ENCODE results near the gene PDE4D. TPM values are rescaled to one million over a fixed set of nuclear protein-coding genes. Genes with fewer than 3 reads are reported as not detected.

Gene PDE4D
- total RNA-seq, 1 donor from 2014 or later: 39.2 TPM

DNA sequence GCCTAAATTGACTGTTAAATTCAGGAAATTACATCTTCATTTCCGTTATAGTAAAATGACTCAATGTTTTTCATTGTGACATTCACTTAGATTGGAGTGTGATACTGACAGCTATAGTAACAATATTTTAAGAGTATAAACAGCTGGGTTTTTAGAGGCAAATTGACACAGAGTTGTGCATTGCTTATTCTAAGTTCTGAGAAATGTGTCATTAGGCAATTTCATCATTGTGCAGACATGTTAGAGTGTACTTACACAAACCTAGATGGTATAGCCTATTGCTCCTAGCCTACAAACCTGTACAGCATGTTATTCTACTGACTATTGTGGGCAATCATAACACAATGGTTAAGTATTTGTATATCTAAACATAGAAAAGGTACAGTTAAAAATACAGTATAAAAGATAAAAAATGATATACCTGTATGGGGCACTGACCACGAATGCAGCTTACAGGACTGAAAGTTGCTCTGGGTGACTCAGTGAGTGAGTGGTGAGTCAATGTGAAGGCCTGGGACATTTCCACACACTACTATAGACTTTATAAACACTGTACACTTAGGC lies 132.7 kb downstream of the PDE4D start:
- no peak for DNase-seq (ENCODE audit: low read depth)
- no peak overlapping the region for H3K4me3 ChIP-seq (ENCODE audit: low read depth, low read length)
- no peaks in the 10 kb centered on the region for H3K36me3 ChIP-seq (ENCODE audit: control insufficient read depth, insufficient read depth, low read length)
- TF ChIP-seq, protein P1, sequence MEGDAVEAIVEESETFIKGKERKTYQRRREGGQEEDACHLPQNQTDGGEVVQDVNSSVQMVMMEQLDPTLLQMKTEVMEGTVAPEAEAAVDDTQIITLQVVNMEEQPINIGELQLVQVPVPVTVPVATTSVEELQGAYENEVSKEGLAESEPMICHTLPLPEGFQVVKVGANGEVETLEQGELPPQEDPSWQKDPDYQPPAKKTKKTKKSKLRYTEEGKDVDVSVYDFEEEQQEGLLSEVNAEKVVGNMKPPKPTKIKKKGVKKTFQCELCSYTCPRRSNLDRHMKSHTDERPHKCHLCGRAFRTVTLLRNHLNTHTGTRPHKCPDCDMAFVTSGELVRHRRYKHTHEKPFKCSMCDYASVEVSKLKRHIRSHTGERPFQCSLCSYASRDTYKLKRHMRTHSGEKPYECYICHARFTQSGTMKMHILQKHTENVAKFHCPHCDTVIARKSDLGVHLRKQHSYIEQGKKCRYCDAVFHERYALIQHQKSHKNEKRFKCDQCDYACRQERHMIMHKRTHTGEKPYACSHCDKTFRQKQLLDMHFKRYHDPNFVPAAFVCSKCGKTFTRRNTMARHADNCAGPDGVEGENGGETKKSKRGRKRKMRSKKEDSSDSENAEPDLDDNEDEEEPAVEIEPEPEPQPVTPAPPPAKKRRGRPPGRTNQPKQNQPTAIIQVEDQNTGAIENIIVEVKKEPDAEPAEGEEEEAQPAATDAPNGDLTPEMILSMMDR (IDR thresholded peaks at IDR 0.05; ENCODE audit: insufficient read depth, low read length, poor library complexity, severe bottlenecking): no peak
- no peaks in the 10 kb centered on the region for H3K27me3 ChIP-seq (ENCODE audit: control insufficient read depth, insufficient read depth, low read length)

DNA sequence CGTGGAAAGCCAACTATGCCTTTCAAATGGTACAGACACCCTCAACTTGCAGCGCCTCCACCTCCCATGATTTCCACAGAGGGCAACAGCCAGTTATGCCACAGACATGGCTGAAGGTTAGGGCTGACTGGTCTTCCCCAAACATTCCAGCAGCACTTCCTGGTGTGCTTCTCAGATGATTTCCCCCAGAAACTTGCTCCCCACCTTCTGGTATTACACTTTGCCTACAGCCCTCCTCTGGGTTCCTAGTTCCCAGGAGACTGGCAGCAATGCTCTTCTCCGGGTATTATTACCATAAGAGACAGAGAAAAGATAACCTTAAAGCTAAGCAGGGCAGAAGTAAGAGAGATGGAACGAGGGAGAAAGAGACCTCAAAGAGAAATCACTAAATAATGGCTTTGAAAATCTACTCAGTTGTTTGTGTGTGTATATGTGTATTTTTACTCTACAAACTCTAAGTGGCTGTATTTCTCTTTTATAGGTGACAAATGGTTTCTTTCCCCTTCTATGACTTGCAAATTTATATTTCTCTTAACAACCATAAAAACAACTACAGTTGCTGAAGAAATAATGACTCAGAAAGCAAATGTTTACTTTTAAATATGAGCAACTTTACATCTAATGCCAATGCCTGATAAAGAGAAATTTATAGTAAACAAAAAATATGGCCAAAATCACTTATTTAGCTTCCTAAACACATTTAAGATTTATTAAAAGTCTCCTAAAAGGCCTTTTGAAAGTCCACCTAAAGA lies 133.8 kb downstream of the PDE4D start:
- Histone ChIP-seq H3K36me3 (ENCODE audit: control insufficient read depth, insufficient read depth, low read length) (no peaks in the 10 kb centered on the region), H3K27me3 (ENCODE audit: control insufficient read depth, insufficient read depth, low read length) (no peaks in the 10 kb centered on the region), H3K4me3 (ENCODE audit: low read depth, low read length) (no peak overlapping the region)
- DNase-seq (ENCODE audit: low read depth): no peak
- TF ChIP-seq, protein P1 (IDR thresholded peaks at IDR 0.05; ENCODE audit: insufficient read depth, low read length, poor library complexity, severe bottlenecking): no peak

DNA sequence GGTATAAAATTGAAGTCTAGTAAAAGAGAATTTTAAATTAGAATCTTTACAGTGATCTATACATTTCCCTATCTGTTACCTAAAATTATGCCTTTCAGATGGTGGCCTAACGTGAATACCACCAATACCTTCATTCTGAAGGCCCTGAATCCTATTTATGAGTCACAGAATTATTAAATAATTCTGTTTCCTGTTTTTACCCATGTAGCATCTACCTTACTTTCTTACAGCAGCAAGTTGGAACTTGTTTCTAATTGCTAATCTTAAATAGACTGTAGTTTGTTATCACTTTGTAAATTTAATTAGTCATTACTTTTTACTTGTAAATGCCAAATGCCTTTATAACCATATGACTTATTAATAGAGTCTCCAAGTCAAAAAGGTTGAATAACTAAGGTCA lies 135.0 kb downstream of the PDE4D start:
- TF ChIP-seq, protein P1 (IDR thresholded peaks at IDR 0.05; ENCODE audit: insufficient read depth, low read length, poor library complexity, severe bottlenecking): no peak
- H3K4me3 ChIP-seq (ENCODE audit: low read depth, low read length): no peak overlapping the region
- no peak for DNase-seq (ENCODE audit: low read depth)

DNA sequence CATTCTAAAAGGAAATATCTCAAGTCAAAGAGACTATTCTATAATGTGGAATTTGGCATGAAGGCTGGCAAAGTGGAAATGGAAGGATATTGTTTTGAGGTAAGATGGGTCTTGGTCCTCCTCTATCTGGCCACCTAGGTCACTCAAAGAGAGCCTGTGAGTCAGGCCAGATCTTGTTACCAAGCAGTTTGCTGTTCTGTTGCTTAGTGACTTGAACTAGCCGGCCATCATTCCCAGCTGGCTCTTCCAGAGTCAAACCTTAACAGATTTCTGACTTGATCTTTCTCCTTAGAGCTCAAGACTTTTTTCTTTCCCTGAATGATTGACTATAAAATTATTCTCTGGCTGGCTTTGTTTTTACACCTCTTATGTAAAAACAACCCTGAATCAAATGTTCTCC lies 136.1 kb downstream of the PDE4D start:
- Histone ChIP-seq H3K36me3 (ENCODE audit: control insufficient read depth, insufficient read depth, low read length) (no peaks in the 10 kb centered on the region), H3K27me3 (ENCODE audit: control insufficient read depth, insufficient read depth, low read length) (no peaks in the 10 kb centered on the region), H3K4me3 (ENCODE audit: low read depth, low read length) (no peak overlapping the region)
- TF ChIP-seq, protein P1 (IDR thresholded peaks at IDR 0.05; ENCODE audit: insufficient read depth, low read length, poor library complexity, severe bottlenecking): no peak
- no peak for DNase-seq (ENCODE audit: low read depth)

More for the DNA sequence above, 135.0 kb downstream of the PDE4D start:
- no peaks in the 10 kb centered on the region for H3K36me3 ChIP-seq (ENCODE audit: control insufficient read depth, insufficient read depth, low read length)
- no peaks in the 10 kb centered on the region for H3K27me3 ChIP-seq (ENCODE audit: control insufficient read depth, insufficient read depth, low read length)

DNA sequence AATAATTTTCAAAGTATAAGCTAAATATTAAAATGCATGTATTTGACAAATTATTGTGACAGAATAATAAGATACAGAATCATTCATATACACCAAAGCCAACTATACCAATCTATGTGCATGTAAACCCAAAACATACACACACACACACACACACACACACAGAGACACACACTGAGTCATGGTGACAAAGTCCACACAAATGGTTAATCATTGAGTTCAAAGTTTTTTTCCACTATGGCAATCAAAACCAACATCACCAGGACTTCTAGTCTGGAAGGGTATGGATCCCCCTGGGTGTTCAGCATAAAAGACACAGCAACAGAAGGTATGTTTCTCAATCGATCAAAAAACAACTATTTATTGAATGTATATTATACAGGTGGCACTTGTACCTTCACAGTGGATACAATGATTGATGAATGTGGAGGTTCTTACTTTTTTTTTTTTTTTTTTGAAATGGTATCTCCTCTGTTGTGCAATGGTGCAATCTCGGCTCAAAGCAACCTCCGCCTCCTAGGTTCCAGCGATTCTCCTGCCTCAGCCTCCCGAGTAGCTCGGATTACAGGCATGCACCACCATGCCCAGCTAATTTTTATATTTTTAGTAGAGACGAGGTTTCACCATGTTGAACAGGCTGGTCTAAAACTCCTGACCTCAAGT lies 137.0 kb downstream of the PDE4D start:
- Histone ChIP-seq H3K4me3 (ENCODE audit: low read depth, low read length) (no peak overlapping the region), H3K36me3 (ENCODE audit: control insufficient read depth, insufficient read depth, low read length) (no peaks in the 10 kb centered on the region), H3K27me3 (ENCODE audit: control insufficient read depth, insufficient read depth, low read length) (no peaks in the 10 kb centered on the region)
- TF ChIP-seq, protein P1 (IDR thresholded peaks at IDR 0.05; ENCODE audit: insufficient read depth, low read length, poor library complexity, severe bottlenecking): no peak
- DNase-seq (ENCODE audit: low read depth): no peak

Data from kidney epithelial cell (primary cell).